CD14-positive monocyte (primary cell): ENCODE results near the gene GAREM2. TPM values are rescaled to one million over a fixed set of nuclear protein-coding genes. Genes with fewer than 3 reads are reported as not detected.

Experiments used
- DNase-seq, 3 donors: peaks; one replicate each; pipeline ENCODE4 v3.0.0-alpha.2; 2011 to 2022
- H2AFZ ChIP-seq: 2 replicates; pipeline ENCODE4 v1.6.0; 2012; ENCODE audit warnings: mild to moderate bottlenecking, low read depth, low read length, inconsistent platforms; ENCODE audit not compliant: insufficient read depth, poor library complexity, severe bottlenecking
- H3K27ac ChIP-seq, 2 donors: 1 replicate in 1 of 2; 2 replicates in 1 of 2; pipeline ENCODE4 v1.5.1; 2012 to 2013; ENCODE audit warnings: low read length in 2 of 2, control low read depth in 1 of 2, inconsistent platforms in 1 of 2, low read depth in 1 of 2, mild to moderate bottlenecking in 1 of 2
- H3K27me3 ChIP-seq, 2 donors: one replicate each; pipeline versions ENCODE4 v1.6.0 to v1.6.1; 2011 to 2013; ENCODE audit warnings: low read length in 2 of 2; ENCODE audit not compliant: control insufficient read depth in 2 of 2, insufficient read depth in 2 of 2
- H3K36me3 ChIP-seq, 2 donors: replicated peaks in 1 of 2; 1 replicate in 1 of 2; 2 replicates in 1 of 2; pipeline versions ENCODE4 v1.5.1 to v1.6.1; 2012 to 2013; ENCODE audit warnings: low read length in 2 of 2, control low read depth in 1 of 2, inconsistent platforms in 1 of 2, mild to moderate bottlenecking in 1 of 2; ENCODE audit not compliant: insufficient read depth in 2 of 2, control insufficient read depth in 1 of 2
- H3K4me1 ChIP-seq, 2 donors: 1 replicate in 1 of 2; 2 replicates in 1 of 2; pipeline versions ENCODE4 v1.5.1 to v1.6.1; 2012 to 2013; ENCODE audit warnings: low read length in 2 of 2, control low read depth in 1 of 2, inconsistent platforms in 1 of 2, mild to moderate bottlenecking in 1 of 2, moderate library complexity in 1 of 2; ENCODE audit not compliant: insufficient read depth in 2 of 2, control insufficient read depth in 1 of 2
- H3K4me2 ChIP-seq: replicated peaks from 2 replicates; pipeline ENCODE3; 2012; ENCODE audit warnings: low read length, moderate library complexity, mild to moderate bottlenecking; ENCODE audit not compliant: poor library complexity, severe bottlenecking; ENCODE audit errors: extremely low read depth
- H3K4me3 ChIP-seq, 3 experiments: fragments of 200-600 bp in 1 of 3; sonication (generic) in 1 of 3; replicated peaks in 1 of 3; 1 replicate in 2 of 3; 2 replicates in 1 of 3; pipeline ENCODE4 v1.5.1; 2011 to 2013; ENCODE audit warnings: low read length in 3 of 3, mild to moderate bottlenecking in 3 of 3, control low read depth in 2 of 3, low read depth in 2 of 3, inconsistent platforms in 1 of 3, moderate library complexity in 1 of 3
- H3K79me2 ChIP-seq: 2 replicates; pipeline ENCODE4 v1.6.0; 2012; ENCODE audit warnings: mild to moderate bottlenecking, control low read depth, inconsistent platforms, low read length, moderate library complexity; ENCODE audit not compliant: insufficient read depth
- H3K9ac ChIP-seq: 2 replicates; pipeline ENCODE4 v1.6.0; 2017; ENCODE audit warnings: low read length, mild to moderate bottlenecking; ENCODE audit not compliant: insufficient read depth, poor library complexity, severe bottlenecking
- H3K9me3 ChIP-seq, 2 donors: replicated peaks in 1 of 2; 1 replicate in 1 of 2; 2 replicates in 1 of 2; pipeline versions ENCODE4 v1.5.1 to v1.6.1; 2012 to 2013; ENCODE audit warnings: low read length in 2 of 2, control low read depth in 1 of 2; ENCODE audit not compliant: control insufficient read depth in 1 of 2, insufficient read depth in 1 of 2
- H4K20me1 ChIP-seq: 2 replicates; pipeline ENCODE4 v1.6.0; 2012; ENCODE audit warnings: mild to moderate bottlenecking, low read length, control low read depth, moderate library complexity; ENCODE audit not compliant: insufficient read depth
- H3K27ac Mint-ChIP-seq, 7 donors: one replicate each; pipeline ENCODE4 v1.8.0; 2020; ENCODE audit warnings: mild to moderate bottlenecking in 7 of 7, mixed read lengths in 7 of 7, moderate library complexity in 6 of 7, inconsistent platforms in 2 of 7
- H3K27me3 Mint-ChIP-seq, 3 donors: one replicate each; pipeline ENCODE4 v1.8.0; 2021 to 2022; ENCODE audit warnings: low read depth in 3 of 3, mild to moderate bottlenecking in 3 of 3, mixed read lengths in 3 of 3, moderate library complexity in 3 of 3, inconsistent platforms in 1 of 3
- H3K36me3 Mint-ChIP-seq, 2 donors: one replicate each; pipeline ENCODE4 v1.8.0; 2020; ENCODE audit warnings: mixed read lengths in 2 of 2, inconsistent platforms in 1 of 2, mild to moderate bottlenecking in 1 of 2
- H3K4me1 Mint-ChIP-seq: one replicate; pipeline ENCODE4 v1.8.0; 2020; ENCODE audit warnings: mild to moderate bottlenecking, mixed read lengths
- H3K4me3 Mint-ChIP-seq, 2 donors: one replicate each; pipeline ENCODE4 v1.8.0; 2020; ENCODE audit warnings: mild to moderate bottlenecking in 2 of 2, mixed read lengths in 2 of 2, moderate library complexity in 1 of 2
- H3K9me3 Mint-ChIP-seq, 7 donors: one replicate each; pipeline ENCODE4 v1.8.0; 2020 to 2022; ENCODE audit warnings: mixed read lengths in 7 of 7, mild to moderate bottlenecking in 6 of 7, moderate library complexity in 6 of 7, inconsistent platforms in 2 of 7
- WGBS: methylation state at CpG from one replicate; pipeline ENCODE4 v1.1.5; 2013; ENCODE audit warnings: missing lambda C conversion rate; ENCODE audit not compliant: insufficient coverage; 5-methylcytosine and 5-hydroxymethylcytosine counted together
- intact Hi-C, 2 donors: fragments of 100-400 bp; cut with micrococcal nuclease; formaldehyde crosslinking; loops; one replicate each; pipeline versions ENCODE4 v1.15.0 to v1.15.1; 2023
- polyA plus RNA-seq, 3 donors: library from polyadenylated mRNA; depleted of rRNA in 1 of 3; unstranded in 2 of 3; stranded (reverse) in 1 of 3; fragments of 300-500 nt in 2 of 3; fragments of >200 nt in 1 of 3; fragmentation: Illumina TruSeq in 2 of 3; gene quantifications; 1 replicate in 2 of 3; 2 replicates in 1 of 3; pipeline ENCODE4 v1.2.3, GENCODE V29; 2012 to 2021
- TF ChIP-seq, protein P1 (sequence below): fragments of 200-600 bp; IDR thresholded peaks from one replicate; pipeline ENCODE4 v1.8.0; 2022; ENCODE audit warnings: antibody characterized with exemption, mild to moderate bottlenecking

GAREM2 gene
- polyA plus RNA-seq, 3 donors: 0.08 to 0.09 TPM; not detected in 1

DNA sequence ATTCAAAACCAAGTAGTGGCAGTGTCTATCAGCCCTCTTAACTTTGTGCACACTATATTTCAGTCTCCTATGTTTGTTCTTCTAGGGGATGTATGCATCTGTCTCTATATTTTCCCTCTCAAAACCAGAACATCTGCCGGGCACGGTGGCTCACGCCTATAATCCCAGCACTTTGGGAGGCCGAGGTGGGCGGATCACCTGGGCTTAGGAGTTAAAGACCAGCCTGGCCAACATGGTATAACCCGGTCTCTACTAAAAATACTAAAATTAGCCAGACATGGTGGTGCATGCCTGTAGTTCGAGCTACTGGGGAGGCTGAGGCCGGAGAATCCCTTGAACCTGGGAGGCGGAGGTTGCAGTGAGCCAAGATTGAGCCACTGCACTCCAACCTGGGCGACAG lies 9.9 kb upstream of the GAREM2 start:
- H3K4me2 ChIP-seq: no peak overlapping the region
- no peak overlapping the region for H3K4me3 ChIP-seq
- H3K27me3 ChIP-seq: no peaks in the 10 kb centered on the region
- no peak overlapping the region for H3K27ac ChIP-seq
- no peak overlapping the region for H3K27ac Mint-ChIP-seq
- no peaks in the 10 kb centered on the region for H4K20me1 ChIP-seq
- intact Hi-C loops: no loop called here
- 98% methylated on average over 5 of the region's 10 CpGs for WGBS
- DNase-seq: no peak
- H3K36me3 Mint-ChIP-seq: no peaks in the 10 kb centered on the region
- H3K36me3 ChIP-seq: no peaks in the 10 kb centered on the region
- no peak overlapping the region for H3K9ac ChIP-seq
- H3K9me3 ChIP-seq: no peaks in the 10 kb centered on the region
- H2AFZ ChIP-seq: no peak overlapping the region
- no peak overlapping the region for H3K4me3 Mint-ChIP-seq
- no peaks in the 10 kb centered on the region for H3K79me2 ChIP-seq
- TF ChIP-seq, protein P1, sequence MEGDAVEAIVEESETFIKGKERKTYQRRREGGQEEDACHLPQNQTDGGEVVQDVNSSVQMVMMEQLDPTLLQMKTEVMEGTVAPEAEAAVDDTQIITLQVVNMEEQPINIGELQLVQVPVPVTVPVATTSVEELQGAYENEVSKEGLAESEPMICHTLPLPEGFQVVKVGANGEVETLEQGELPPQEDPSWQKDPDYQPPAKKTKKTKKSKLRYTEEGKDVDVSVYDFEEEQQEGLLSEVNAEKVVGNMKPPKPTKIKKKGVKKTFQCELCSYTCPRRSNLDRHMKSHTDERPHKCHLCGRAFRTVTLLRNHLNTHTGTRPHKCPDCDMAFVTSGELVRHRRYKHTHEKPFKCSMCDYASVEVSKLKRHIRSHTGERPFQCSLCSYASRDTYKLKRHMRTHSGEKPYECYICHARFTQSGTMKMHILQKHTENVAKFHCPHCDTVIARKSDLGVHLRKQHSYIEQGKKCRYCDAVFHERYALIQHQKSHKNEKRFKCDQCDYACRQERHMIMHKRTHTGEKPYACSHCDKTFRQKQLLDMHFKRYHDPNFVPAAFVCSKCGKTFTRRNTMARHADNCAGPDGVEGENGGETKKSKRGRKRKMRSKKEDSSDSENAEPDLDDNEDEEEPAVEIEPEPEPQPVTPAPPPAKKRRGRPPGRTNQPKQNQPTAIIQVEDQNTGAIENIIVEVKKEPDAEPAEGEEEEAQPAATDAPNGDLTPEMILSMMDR: no peak
- peaks cover 0 to 8% (median 3%) of the 10 kb centered on the region in 3 donors for H3K27me3 Mint-ChIP-seq
- no peaks in the 10 kb centered on the region for H3K9me3 Mint-ChIP-seq
- H3K4me1 Mint-ChIP-seq: no peaks in the 10 kb centered on the region
- H3K4me1 ChIP-seq: no peaks in the 10 kb centered on the region

DNA sequence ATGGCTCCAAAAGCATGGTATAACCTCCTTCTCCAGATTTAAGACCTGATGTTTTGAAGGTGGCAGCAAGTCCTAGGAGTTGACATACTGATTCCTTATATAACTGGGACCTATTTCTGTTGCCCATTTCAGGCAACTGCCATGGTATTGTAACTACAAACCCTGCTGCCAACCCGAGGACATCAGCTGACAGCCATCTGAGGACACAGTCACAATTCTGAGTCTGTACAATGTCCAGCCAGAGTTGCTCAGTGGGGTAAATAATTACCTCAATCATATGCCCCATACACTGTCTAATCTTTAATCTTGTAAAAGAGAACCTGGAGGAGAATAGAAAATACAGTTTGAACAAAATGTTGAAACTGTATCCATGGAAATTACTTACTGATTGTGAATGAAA lies 8.7 kb upstream of the GAREM2 start:
- Mint-ChIP-seq H3K4me3 (no peak overlapping the region), H3K27ac (no peak overlapping the region), H3K27me3 (peaks cover 0 to 8% (median 3%) of the 10 kb centered on the region in 3 donors), H3K36me3 (no peaks in the 10 kb centered on the region), H3K9me3 (peaks cover 0 to under 1% (median 0%) of the 10 kb centered on the region in 7 donors), H3K4me1 (no peaks in the 10 kb centered on the region)
- no peak overlapping the region for H3K4me2 ChIP-seq
- no peaks in the 10 kb centered on the region for H3K36me3 ChIP-seq
- WGBS: 60% methylated on average over 1 of the region's 1 CpG
- no peak for DNase-seq
- no peaks in the 10 kb centered on the region for H3K27me3 ChIP-seq
- no peaks in the 10 kb centered on the region for H3K4me1 ChIP-seq
- no peak overlapping the region for H3K27ac ChIP-seq
- no peak overlapping the region for H3K9ac ChIP-seq
- H3K4me3 ChIP-seq: no peak overlapping the region
- no peak overlapping the region for H2AFZ ChIP-seq
- H4K20me1 ChIP-seq: no peaks in the 10 kb centered on the region
- TF ChIP-seq, protein P1: no peak
- intact Hi-C loops: no loop called here
- H3K9me3 ChIP-seq: no peaks in the 10 kb centered on the region
- H3K79me2 ChIP-seq: no peaks in the 10 kb centered on the region
